ENCODE data around the gene FARP1.

DNA sequence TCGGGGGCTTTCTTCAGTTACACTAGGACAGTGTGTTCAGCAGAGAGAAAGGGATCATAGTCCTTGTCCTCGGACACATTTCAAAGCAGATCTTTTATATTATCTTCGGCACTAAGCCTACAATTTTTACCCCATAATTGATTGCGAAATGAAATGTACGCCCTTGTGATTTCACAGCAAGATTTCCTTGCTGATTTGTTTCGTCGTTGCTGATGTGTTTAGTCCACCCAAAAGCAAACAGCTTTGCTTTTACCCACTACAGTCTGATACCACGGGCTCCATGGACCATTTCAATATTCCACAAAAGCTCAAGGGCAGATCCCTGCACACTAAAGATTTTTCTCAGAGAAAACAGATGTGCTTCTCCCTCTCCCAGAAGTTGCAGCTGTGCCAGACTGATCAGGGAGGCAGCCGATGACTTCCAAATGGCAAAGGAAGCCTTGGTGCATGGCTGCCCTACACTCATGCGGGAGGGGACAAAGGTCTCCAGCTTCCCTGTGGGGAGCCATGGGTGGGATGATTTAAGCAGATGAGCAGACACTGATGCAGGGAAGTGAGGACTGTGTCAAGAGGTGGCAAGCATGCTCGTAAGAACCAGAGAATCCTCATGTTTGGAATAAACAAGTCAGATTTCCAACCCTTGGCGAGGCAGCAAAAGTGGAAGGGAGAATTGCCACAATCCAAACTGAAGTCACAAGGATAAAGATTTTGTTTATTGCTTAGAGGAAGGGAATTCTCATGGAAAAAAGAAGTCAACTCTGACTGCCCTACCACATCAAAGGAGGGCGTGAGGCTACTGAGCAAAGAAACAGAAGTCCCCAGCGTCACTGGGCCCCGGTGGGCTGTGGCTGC lies 353.0 kb downstream of the FARP1 start:
- TF ChIP-seq, protein P1, sequence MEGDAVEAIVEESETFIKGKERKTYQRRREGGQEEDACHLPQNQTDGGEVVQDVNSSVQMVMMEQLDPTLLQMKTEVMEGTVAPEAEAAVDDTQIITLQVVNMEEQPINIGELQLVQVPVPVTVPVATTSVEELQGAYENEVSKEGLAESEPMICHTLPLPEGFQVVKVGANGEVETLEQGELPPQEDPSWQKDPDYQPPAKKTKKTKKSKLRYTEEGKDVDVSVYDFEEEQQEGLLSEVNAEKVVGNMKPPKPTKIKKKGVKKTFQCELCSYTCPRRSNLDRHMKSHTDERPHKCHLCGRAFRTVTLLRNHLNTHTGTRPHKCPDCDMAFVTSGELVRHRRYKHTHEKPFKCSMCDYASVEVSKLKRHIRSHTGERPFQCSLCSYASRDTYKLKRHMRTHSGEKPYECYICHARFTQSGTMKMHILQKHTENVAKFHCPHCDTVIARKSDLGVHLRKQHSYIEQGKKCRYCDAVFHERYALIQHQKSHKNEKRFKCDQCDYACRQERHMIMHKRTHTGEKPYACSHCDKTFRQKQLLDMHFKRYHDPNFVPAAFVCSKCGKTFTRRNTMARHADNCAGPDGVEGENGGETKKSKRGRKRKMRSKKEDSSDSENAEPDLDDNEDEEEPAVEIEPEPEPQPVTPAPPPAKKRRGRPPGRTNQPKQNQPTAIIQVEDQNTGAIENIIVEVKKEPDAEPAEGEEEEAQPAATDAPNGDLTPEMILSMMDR (IDR thresholded peaks at IDR 0.05), result no peak
- TF ChIP-seq POLR2A (IDR thresholded peaks at IDR 0.05), result no peak

Data from body of pancreas (tissue), 4 donors.